K562 (cell line): Measurements from ENCODE around the gene STOM. TPM values are rescaled to one million over a fixed set of nuclear protein-coding genes. Genes with fewer than 3 reads are reported as not detected.

Experiments used
- ATAC-seq: fragments of 200-7000 bp; cut with Tn5 transposase; 3 replicates; pipeline ENCODE4 v1.9.1; 2020; ENCODE audit warnings: moderate library complexity
- BruUV-seq: library from RNA; stranded (reverse); fragments of 400-500 nt; replicated peaks from 2 replicates; lab custom pipeline; 2021; lab: Mats Ljungman, UMichigan
- CTCF ChIA-PET: fragments of 300-600 bp; formaldehyde crosslinking; extraction: SDS; loops from one replicate; lab custom pipeline; 2021; ENCODE audit warnings: low intra/inter-chr PET ratio; lab: Yijun Ruan, JAX
- POLR2A ChIA-PET: fragments of 300-600, 350-650 bp; sonication (Branson Sonifier 250); formaldehyde crosslinking; extraction: SDS; loops from one replicate; lab custom pipeline; 2021; ENCODE audit warnings: antibody characterized with exemption, inconsistent platforms; lab: Yijun Ruan, JAX
- DNase-seq, 4 experiments: peaks; one replicate each; pipeline versions ENCODE4 v3.0.0 to v3.0.0-alpha.2; 2011 to 2018; ENCODE audit warnings: low spot score in 3 of 4, mixed read lengths in 3 of 4; ENCODE audit errors: extremely low read depth in 1 of 4
- FAIRE-seq: peaks from 2 replicates; lab custom pipeline; 2011; peaks lifted over from hg19 to GRCh38; lab: Jason Lieb, UNC
- H2AFZ ChIP-seq: 2 replicates; pipeline ENCODE4 v1.6.0; 2011; ENCODE audit warnings: low read depth, low read length, control low read depth, inconsistent platforms
- H3K27ac ChIP-seq: fragments of 200-600 bp; 3 replicates; pipeline ENCODE4 v1.8.0; 2011; ENCODE audit warnings: low read depth, mild to moderate bottlenecking, control low read depth, inconsistent platforms, low read length, moderate library complexity, mixed read lengths; ENCODE audit errors: extremely low read depth
- H3K27me3 ChIP-seq, 2 experiments: fragments of 300-600 bp in 1 of 2; 2 replicates in 1 of 2; 3 replicates in 1 of 2; pipeline versions ENCODE4 v1.6.0 to v1.8.0; 2011; ENCODE audit warnings: inconsistent platforms in 2 of 2, low read length in 2 of 2, mild to moderate bottlenecking in 1 of 2, mixed read lengths in 1 of 2, moderate library complexity in 1 of 2; ENCODE audit not compliant: control insufficient read depth in 2 of 2, insufficient read depth in 2 of 2
- H3K36me3 ChIP-seq: fragments of 300-600 bp; 3 replicates; pipeline ENCODE4 v1.8.0; 2011; ENCODE audit warnings: mild to moderate bottlenecking, low read length, inconsistent platforms; ENCODE audit not compliant: control insufficient read depth, insufficient read depth
- H3K4me1 ChIP-seq, 2 experiments: fragments of 200-600 bp in 1 of 2; replicated peaks in 1 of 2; 2 replicates in 1 of 2; 3 replicates in 1 of 2; pipeline versions ENCODE4 v1.5.1 to v1.8.0; 2011; ENCODE audit warnings: inconsistent platforms in 2 of 2, low read length in 2 of 2, mild to moderate bottlenecking in 1 of 2, mixed read lengths in 1 of 2, moderate library complexity in 1 of 2; ENCODE audit not compliant: control insufficient read depth in 2 of 2, insufficient read depth in 2 of 2
- H3K4me2 ChIP-seq: 2 replicates; pipeline ENCODE4 v1.6.1; 2011; ENCODE audit warnings: low read length, control low read depth, inconsistent platforms, mixed read lengths; ENCODE audit not compliant: insufficient read depth
- H3K4me3 ChIP-seq: fragments of 200-600 bp; sonication (generic), shearing (Covaris generic); 2 replicates; pipeline ENCODE4 v1.5.1; 2016; ENCODE audit warnings: control low read depth, inconsistent platforms
- H3K79me2 ChIP-seq: fragments of 200-600 bp; 3 replicates; pipeline ENCODE4 v1.8.0; 2011; ENCODE audit warnings: low read length, inconsistent platforms; ENCODE audit not compliant: control insufficient read depth, insufficient read depth
- H3K9ac ChIP-seq, 2 experiments: 2 replicates each; pipeline versions ENCODE4 v1.6.0 to v1.6.1; 2011; ENCODE audit warnings: low read depth in 2 of 2, low read length in 2 of 2, control low read depth in 1 of 2, inconsistent platforms in 1 of 2, mild to moderate bottlenecking in 1 of 2, mixed read lengths in 1 of 2; ENCODE audit not compliant: insufficient read depth in 1 of 2
- H3K9me1 ChIP-seq: one replicate; pipeline ENCODE4 v1.6.0; 2011; ENCODE audit warnings: inconsistent platforms, mild to moderate bottlenecking, low read length, moderate library complexity; ENCODE audit not compliant: control insufficient read depth, insufficient read depth
- H3K9me3 ChIP-seq: replicated peaks from 2 replicates; pipeline ENCODE4 v1.5.1; 2011; ENCODE audit warnings: low read depth, low read length, inconsistent platforms; ENCODE audit not compliant: control insufficient read depth, insufficient read depth
- H4K20me1 ChIP-seq: replicated peaks from 2 replicates; pipeline ENCODE4 v1.6.1; 2011; ENCODE audit warnings: low read length, inconsistent platforms, mixed read lengths; ENCODE audit not compliant: control insufficient read depth, insufficient read depth
- MEF2A ChIP-seq: IDR thresholded peaks from 2 replicates; pipeline ENCODE4 v1.6.1; 2011; ENCODE audit warnings: low read depth, mild to moderate bottlenecking, low read length, moderate library complexity; ENCODE audit not compliant: control insufficient read depth
- PRDM10 ChIP-seq: fragments of 450-650 bp; IDR thresholded peaks from 2 replicates; pipeline ENCODE4 v1.6.1; 2018; ENCODE audit not compliant: partially characterized antibody
- in situ Hi-C: fragments of 300-500 bp; cut with MboI; formaldehyde crosslinking; loops from 4 replicates; pipeline ENCODE4 v1.15.0; 2018; ENCODE audit warnings: inconsistent platforms, mixed read lengths
- intact Hi-C: fragments of 100-400 bp; cut with micrococcal nuclease; formaldehyde crosslinking; loops from 2 replicates; pipeline ENCODE4 v1.14.2; 2022
- polyA plus RNA-seq, 8 experiments: library from polyadenylated mRNA; depleted of rRNA in 4 of 8; stranded (reverse) in 5 of 8; unstranded in 3 of 8; fragments of >200 nt; fragmentation: Nextera tagmentation in 2 of 8; fragmentation: Illumina TruSeq in 1 of 8; extraction: Ambion mirVana in 2 of 8; extraction: Trizol in 1 of 8; gene quantifications; 2 replicates each; pipeline versions ENCODE4 v1.2.1 to v1.2.3, GENCODE V29; 2011 to 2014; ENCODE audit warnings: inconsistent platforms in 1 of 8, missing spikeins in 1 of 8
- total RNA-seq, 7 experiments: library from RNA; depleted of rRNA in 6 of 7; stranded (reverse); fragments of >200 nt in 6 of 7; fragmentation: Illumina TruSeq in 2 of 7; extraction: Trizol in 2 of 7; gene quantifications; 2 replicates each; pipeline versions ENCODE4 v1.2.1 to v1.2.3, GENCODE V29; 2011 to 2021; ENCODE audit warnings: low replicate concordance in 1 of 7

STOM gene
- total and polyA plus RNA-seq, 9 of the 15 experiments (the other 6 are each of a cell fraction or from before 2014, with no cell fraction given), result 23.2 to 140 (median 43.9) TPM

GRCh38 chr9:121360601-121361374, 9.3 kb downstream of the STOM start:
- peaks cover 9% of the 10 kb centered on the region; the same call in 2 of the 3 replicates for H3K36me3 ChIP-seq
- in situ Hi-C loops, result no loop called here
- H3K4me2 ChIP-seq, result no peak overlapping the region
- H3K4me1 ChIP-seq, result peaks cover 0 to 6% of the 10 kb centered on the region in 2 experiments; a peak in 1 of 5 replicates
- H3K9me3 ChIP-seq, result no peaks in the 10 kb centered on the region
- no TSS peak for BruUV-seq
- peaks cover 17% of the 10 kb centered on the region for H3K79me2 ChIP-seq
- intact Hi-C loops, result no loop called here
- no peaks in the 10 kb centered on the region for H3K9me1 ChIP-seq
- H3K4me3 ChIP-seq, result no peak overlapping the region
- H3K9ac ChIP-seq, result no peak overlapping the region
- ATAC-seq (no peak), DNase-seq (no peak)
- H2AFZ ChIP-seq, result no peak overlapping the region
- CTCF ChIA-PET, result no interaction called here
- TF ChIP-seq MEF2A, result peak; percentile 71; the same call in 1 of the 2 replicates
- TF ChIP-seq PRDM10, result no peak
- TF ChIP-seq, all 486 proteins: peak for 1
- no peak for FAIRE-seq
- no peaks in the 10 kb centered on the region for H3K27me3 ChIP-seq
- POLR2A ChIA-PET, result no interaction called here
- no peak overlapping the region for H3K27ac ChIP-seq
- H4K20me1 ChIP-seq, result no peaks in the 10 kb centered on the region
